Kidney (tissue), 14 donors: ENCODE data around the gene AIMP1. TPM values are rescaled to one million over a fixed set of nuclear protein-coding genes. Genes with fewer than 3 reads are reported as not detected.

Experiments
- DNase-seq, 5 donors: peaks; one replicate each; pipeline ENCODE4 v3.0.0-alpha.2; 2013 to 2020
- FAIRE-seq: peaks from 2 replicates; lab custom pipeline; 2012; peaks lifted over from hg19 to GRCh38; lab: Jason Lieb, UNC
- H3K27ac ChIP-seq, 2 donors: one replicate each; pipeline ENCODE4 v1.7.0; 2013; ENCODE audit warnings: low read depth in 2 of 2, low read length in 2 of 2, inconsistent platforms in 1 of 2
- H3K27me3 ChIP-seq: one replicate; pipeline ENCODE4 v1.7.1; 2013; ENCODE audit warnings: low read length, inconsistent platforms; ENCODE audit not compliant: control insufficient read depth, insufficient read depth
- H3K36me3 ChIP-seq, 3 donors: one replicate each; pipeline versions ENCODE4 v1.7.0 to v1.7.1; 2013; ENCODE audit warnings: low read length in 3 of 3, control low read depth in 1 of 3, inconsistent platforms in 1 of 3; ENCODE audit not compliant: insufficient read depth in 3 of 3, control insufficient read depth in 2 of 3
- H3K4me1 ChIP-seq, 3 donors: one replicate each; pipeline versions ENCODE4 v1.7.0 to v1.7.1; 2013; ENCODE audit warnings: low read length in 3 of 3, inconsistent platforms in 1 of 3, low read depth in 1 of 3; ENCODE audit not compliant: control insufficient read depth in 2 of 3, insufficient read depth in 2 of 3
- H3K4me3 ChIP-seq, 3 donors: one replicate each; pipeline versions ENCODE4 v1.7.0 to v1.8.1; 2013; ENCODE audit warnings: low read length in 3 of 3, control low read depth in 1 of 3, inconsistent platforms in 1 of 3
- H3K9ac ChIP-seq, 3 donors: one replicate each; pipeline versions ENCODE4 v1.7.0 to v1.7.1; 2013; ENCODE audit warnings: low read length in 3 of 3, control low read depth in 1 of 3, inconsistent platforms in 1 of 3
- H3K9me3 ChIP-seq, 3 donors: one replicate each; pipeline versions ENCODE4 v1.7.0 to v1.7.1; 2013; ENCODE audit warnings: low read length in 3 of 3, control low read depth in 1 of 3, inconsistent platforms in 1 of 3; ENCODE audit not compliant: control insufficient read depth in 2 of 3, insufficient read depth in 1 of 3
- intact Hi-C: fragments of 100-400 bp; cut with DNase I; formaldehyde crosslinking; loops from one replicate; pipeline ENCODE4 v1.11.1; 2022
- polyA plus RNA-seq: library from polyadenylated mRNA; stranded (reverse); fragments of 350-450 nt; fragmentation: Illumina TruSeq; extraction: RNeasy Lipid Tissue Mini Kit (QIAGEN cat#74804); gene quantifications from one replicate; pipeline ENCODE4 v1.2.3, GENCODE V29; 2014; ENCODE audit warnings: low read depth, low replicate concordance; ENCODE audit not compliant: insufficient read depth
- total RNA-seq: library from RNA; stranded (reverse); fragmentation: NEBNext Ultra II Directional; extraction: Animal tissue kit (Norgen Biotek cat#: 25700); gene quantifications from one replicate; pipeline ENCODE4 v1.2.1, GENCODE V29; 2021
- TF ChIP-seq, protein P1 (sequence below): IDR thresholded peaks from 3 replicates; pipeline ENCODE4 v1.5.1; 2012; ENCODE audit warnings: mild to moderate bottlenecking, moderate library complexity, borderline replicate concordance; ENCODE audit not compliant: insufficient read depth; ENCODE audit errors: extremely low read depth
- donor health status: control.
- donor health status: control.
- donor health status: control.
- donor health status: control.
- donor health status: control.
- donor health status: DM: yes; HTN: yes; CAD: no.
- donor health status: Normal renal cell carcinoma (clear cell type).

AIMP1 gene
- total and polyA plus RNA-seq, 2 donors from 2014 or later, result 43.3 to 47.1 TPM

DNA sequence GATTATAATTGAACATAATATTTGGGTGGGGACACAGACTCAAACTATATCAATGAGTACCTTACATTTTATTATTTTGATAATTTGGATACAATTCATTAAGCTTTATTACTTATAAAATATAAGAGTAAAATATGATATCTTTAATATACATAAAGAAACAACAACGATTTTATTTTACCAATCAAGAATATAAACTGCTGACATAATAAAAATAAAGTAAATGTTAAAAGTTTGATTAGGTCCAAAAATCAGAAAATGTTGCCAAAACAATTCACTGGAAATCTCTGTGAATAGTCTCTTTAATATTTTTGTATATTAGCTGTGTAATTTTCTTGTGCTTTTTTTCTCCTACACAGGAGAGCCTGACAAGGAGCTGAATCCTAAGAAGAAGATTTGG lies 30.8 kb downstream of the AIMP1 start:
- no peak overlapping the region for H3K27ac ChIP-seq
- H3K27me3 ChIP-seq, result no peaks in the 10 kb centered on the region
- intact Hi-C loops, result no loop called here
- TF ChIP-seq, protein P1, sequence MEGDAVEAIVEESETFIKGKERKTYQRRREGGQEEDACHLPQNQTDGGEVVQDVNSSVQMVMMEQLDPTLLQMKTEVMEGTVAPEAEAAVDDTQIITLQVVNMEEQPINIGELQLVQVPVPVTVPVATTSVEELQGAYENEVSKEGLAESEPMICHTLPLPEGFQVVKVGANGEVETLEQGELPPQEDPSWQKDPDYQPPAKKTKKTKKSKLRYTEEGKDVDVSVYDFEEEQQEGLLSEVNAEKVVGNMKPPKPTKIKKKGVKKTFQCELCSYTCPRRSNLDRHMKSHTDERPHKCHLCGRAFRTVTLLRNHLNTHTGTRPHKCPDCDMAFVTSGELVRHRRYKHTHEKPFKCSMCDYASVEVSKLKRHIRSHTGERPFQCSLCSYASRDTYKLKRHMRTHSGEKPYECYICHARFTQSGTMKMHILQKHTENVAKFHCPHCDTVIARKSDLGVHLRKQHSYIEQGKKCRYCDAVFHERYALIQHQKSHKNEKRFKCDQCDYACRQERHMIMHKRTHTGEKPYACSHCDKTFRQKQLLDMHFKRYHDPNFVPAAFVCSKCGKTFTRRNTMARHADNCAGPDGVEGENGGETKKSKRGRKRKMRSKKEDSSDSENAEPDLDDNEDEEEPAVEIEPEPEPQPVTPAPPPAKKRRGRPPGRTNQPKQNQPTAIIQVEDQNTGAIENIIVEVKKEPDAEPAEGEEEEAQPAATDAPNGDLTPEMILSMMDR, result no peak
- no peaks in the 10 kb centered on the region for H3K9me3 ChIP-seq
- DNase-seq (no peak), FAIRE-seq (no peak)
- no peak overlapping the region for H3K4me3 ChIP-seq
- H3K4me1 ChIP-seq, result no peaks in the 10 kb centered on the region
- no peak overlapping the region for H3K9ac ChIP-seq
- peaks cover 4 to 9% (median 5%) of the 10 kb centered on the region in 3 donors for H3K36me3 ChIP-seq

GRCh38 chr4:106351016-106351415 lies 34.7 kb downstream of the AIMP1 start:
- intact Hi-C loops, result no loop called here
- peaks cover 4 to 9% (median 5%) of the 10 kb centered on the region in 3 donors for H3K36me3 ChIP-seq
- no peak overlapping the region for H3K27ac ChIP-seq
- H3K9me3 ChIP-seq, result no peaks in the 10 kb centered on the region
- DNase-seq, result no peak
- H3K9ac ChIP-seq, result no peak overlapping the region
- H3K4me3 ChIP-seq, result no peak overlapping the region
- no peaks in the 10 kb centered on the region for H3K27me3 ChIP-seq
- FAIRE-seq, result no peak
- TF ChIP-seq, protein P1, result no peak
- H3K4me1 ChIP-seq, result no peaks in the 10 kb centered on the region

DNA sequence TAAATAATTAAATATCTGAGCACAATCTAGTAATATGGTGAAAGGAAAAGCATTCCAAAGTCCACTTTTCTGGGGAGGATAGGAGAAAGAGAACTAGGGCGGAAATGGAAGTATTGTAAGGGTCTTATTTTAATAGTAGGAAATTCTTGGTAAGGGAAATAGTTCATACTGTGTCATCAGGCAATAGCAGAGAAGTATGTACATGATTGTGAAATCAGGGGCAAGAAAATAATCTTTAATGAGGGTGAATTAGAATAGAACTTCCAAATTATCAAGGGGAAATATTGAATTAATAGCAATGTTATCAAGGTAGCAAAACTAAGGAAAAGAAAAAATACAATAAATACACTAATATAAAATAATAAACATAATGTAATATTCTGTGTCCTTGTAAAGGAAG lies 37.4 kb downstream of the AIMP1 start:
- Histone ChIP-seq H3K27me3 (no peaks in the 10 kb centered on the region), H3K36me3 (peaks cover under 1 to 5% (median 5%) of the 10 kb centered on the region in 3 donors), H3K9ac (no peak overlapping the region), H3K9me3 (no peaks in the 10 kb centered on the region), H3K4me1 (no peaks in the 10 kb centered on the region), H3K27ac (no peak overlapping the region), H3K4me3 (no peak overlapping the region)
- TF ChIP-seq, protein P1, result no peak
- intact Hi-C loops, result no loop called here
- DNase-seq (no peak), FAIRE-seq (no peak)

DNA sequence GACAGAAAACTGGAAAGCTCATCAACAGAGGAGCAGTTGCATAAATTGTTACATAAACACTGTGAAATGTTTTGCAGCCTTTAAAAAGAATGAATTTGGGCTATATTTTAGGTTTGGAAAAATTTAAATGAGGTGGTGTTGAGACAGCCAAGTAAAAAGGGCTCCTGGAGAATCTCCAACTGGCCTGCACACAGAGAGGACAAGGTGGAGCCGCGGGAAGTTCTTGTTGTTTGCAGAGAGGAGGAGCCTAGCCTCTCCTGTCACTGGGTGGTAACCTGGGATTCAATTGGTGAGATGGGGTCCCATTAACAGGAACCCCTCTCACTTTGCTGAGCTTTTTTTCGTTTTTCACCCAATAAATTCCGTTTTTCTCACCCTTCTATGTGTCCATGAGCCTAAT lies 38.8 kb downstream of the AIMP1 start:
- intact Hi-C loops, result no loop called here
- no peak overlapping the region for H3K9ac ChIP-seq
- DNase-seq, result no peak
- no peak overlapping the region for H3K4me3 ChIP-seq
- FAIRE-seq, result no peak
- peaks cover 0 to 3% (median 0%) of the 10 kb centered on the region in 3 donors for H3K36me3 ChIP-seq
- H3K27me3 ChIP-seq, result no peaks in the 10 kb centered on the region
- H3K9me3 ChIP-seq, result no peaks in the 10 kb centered on the region
- H3K4me1 ChIP-seq, result no peaks in the 10 kb centered on the region
- H3K27ac ChIP-seq, result no peak overlapping the region
- TF ChIP-seq, protein P1, result no peak
